ENCODE results near the gene APPBP2. TPM values are rescaled to one million over a fixed set of nuclear protein-coding genes. Genes with fewer than 3 reads are reported as not detected.

The APPBP2 gene
- total RNA-seq, 4 donors from 2014 or later: 24.9 to 35.4 (median 27.9) TPM

- Histone ChIP-seq H3K27me3 (no peaks in the 10 kb centered on the region), H3K4me3 (no peak overlapping the region), H3K4me1 (peaks cover 8 to 24% (median 18%) of the 10 kb centered on the region in 4 donors), H3K36me3 (peaks cover 10 to 77% (median 59%) of the 10 kb centered on the region in 4 donors), H3K27ac (replicated peaks in 1 of 4) (no peak overlapping the region), H3K9me3 (no peaks in the 10 kb centered on the region)
- intact Hi-C loops (cut with DNase I): loop anchor here (10.0 kb wide), 1 partner anchor 62 kb away; the partner anchor contains the start of gene APPBP2
- 79% methylated on average over 4 of the region's 4 CpGs for WGBS
- TF ChIP-seq POLR2A (IDR thresholded peaks at IDR 0.05; ENCODE audit: low read depth) (no peak), EP300 (IDR thresholded peaks at IDR 0.05) (no peak), POLR2AphosphoS5 (IDR thresholded peaks at IDR 0.05) (no peak), CTCF (IDR thresholded peaks at IDR 0.05) (no peak)
- no peak for DNase-seq (ENCODE audit: extremely low spot score)
Measured at GRCh38 chr17:60463157-60463835, 62.7 kb downstream of the APPBP2 start.

GRCh38 chr17:60461584-60461983, 64.5 kb downstream of the APPBP2 start:
- WGBS: 95% methylated on average over 1 of the region's 1 CpG
- no peak overlapping the region for H3K27ac ChIP-seq (replicated peaks in 1 of 4)
- no peak for TF ChIP-seq CTCF (IDR thresholded peaks at IDR 0.05)
- no peak for TF ChIP-seq POLR2A (IDR thresholded peaks at IDR 0.05; ENCODE audit: low read depth)
- no peak for TF ChIP-seq POLR2AphosphoS5 (IDR thresholded peaks at IDR 0.05)
- TF ChIP-seq EP300 (IDR thresholded peaks at IDR 0.05): no peak
- no peaks in the 10 kb centered on the region for H3K9me3 ChIP-seq
- intact Hi-C loops (cut with DNase I): loop anchor here (10.0 kb wide), 1 partner anchor 63 kb away; the partner anchor contains the start of gene APPBP2
- peaks cover 0 to 8% (median 5%) of the 10 kb centered on the region in 4 donors for H3K4me1 ChIP-seq
- no peaks in the 10 kb centered on the region for H3K27me3 ChIP-seq
- DNase-seq (ENCODE audit: extremely low spot score): no peak
- H3K4me3 ChIP-seq: no peak overlapping the region
- peaks cover 14 to 94% (median 75%) of the 10 kb centered on the region in 4 donors for H3K36me3 ChIP-seq

GRCh38 chr17:60457148-60457547, 68.9 kb downstream of the APPBP2 start:
- H3K36me3 ChIP-seq: peaks cover 45 to 96% (median 85%) of the 10 kb centered on the region in 4 donors
- no peak for TF ChIP-seq CTCF (IDR thresholded peaks at IDR 0.05)
- TF ChIP-seq POLR2A (IDR thresholded peaks at IDR 0.05; ENCODE audit: low read depth): no peak
- TF ChIP-seq EP300 (IDR thresholded peaks at IDR 0.05): no peak
- TF ChIP-seq POLR2AphosphoS5 (IDR thresholded peaks at IDR 0.05): no peak
- H3K4me3 ChIP-seq: no peak overlapping the region
- intact Hi-C loops (cut with DNase I): no loop called here
- no peak overlapping the region for H3K27ac ChIP-seq (replicated peaks in 1 of 4)
- no peaks in the 10 kb centered on the region for H3K27me3 ChIP-seq
- no peaks in the 10 kb centered on the region for H3K4me1 ChIP-seq
- no peak for DNase-seq (ENCODE audit: extremely low spot score)
- H3K9me3 ChIP-seq: no peaks in the 10 kb centered on the region
- 100% methylated on average over 2 of the region's 2 CpGs for WGBS

GRCh38 chr17:60455378-60455777, 70.7 kb downstream of the APPBP2 start:
- H3K4me3 ChIP-seq: no peak overlapping the region
- no peak for TF ChIP-seq CTCF (IDR thresholded peaks at IDR 0.05)
- TF ChIP-seq POLR2A (IDR thresholded peaks at IDR 0.05; ENCODE audit: low read depth): no peak
- no peak for TF ChIP-seq POLR2AphosphoS5 (IDR thresholded peaks at IDR 0.05)
- TF ChIP-seq EP300 (IDR thresholded peaks at IDR 0.05): no peak
- no peak for DNase-seq (ENCODE audit: extremely low spot score)
- no peak overlapping the region for H3K27ac ChIP-seq (replicated peaks in 1 of 4)
- intact Hi-C loops (cut with DNase I): no loop called here
- no peaks in the 10 kb centered on the region for H3K9me3 ChIP-seq
- H3K4me1 ChIP-seq: no peaks in the 10 kb centered on the region
- 89% methylated on average over 4 of the region's 4 CpGs for WGBS
- peaks cover 51 to 97% (median 90%) of the 10 kb centered on the region in 4 donors for H3K36me3 ChIP-seq
- no peaks in the 10 kb centered on the region for H3K27me3 ChIP-seq

Data from esophagus muscularis mucosa (tissue), 4 donors.